WTC11 (cell line): Measurements from ENCODE around the gene RPS15.

ENCODE experiments used
- CTCF ChIP-seq: fragments of 200-600 bp; IDR thresholded peaks from 2 replicates; pipeline ENCODE4 v1.8.0; 2022; ENCODE audit warnings: antibody characterized with exemption
- GRHL2 ChIP-seq: fragments of 250-450 bp; sonication (Bioruptor Pico); IDR thresholded peaks from 2 replicates; pipeline ENCODE4 v1.8.0; 2022; ENCODE audit warnings: mild to moderate bottlenecking, moderate library complexity; ENCODE audit not compliant: insufficient replicate concordance, severe bottlenecking
- IRF2 ChIP-seq: sonication (generic); formaldehyde crosslinking; IDR thresholded peaks from 2 replicates; pipeline ENCODE4 v1.8.0; 2022; ENCODE audit warnings: low read depth, missing genetic modification reagents, borderline replicate concordance
- MAX ChIP-seq: sonication (generic); formaldehyde crosslinking; IDR thresholded peaks from 2 replicates; pipeline ENCODE4 v1.8.0; 2022; ENCODE audit warnings: mild to moderate bottlenecking, missing genetic modification reagents
- MXD4 ChIP-seq: fragments of 250-450 bp; sonication (Bioruptor Pico); IDR thresholded peaks from 2 replicates; pipeline ENCODE4 v1.8.0; 2021; ENCODE audit warnings: mild to moderate bottlenecking, moderate library complexity, borderline replicate concordance
- NFYB ChIP-seq: sonication (generic); formaldehyde crosslinking; conservative IDR thresholded peaks from 2 replicates; pipeline ENCODE4 v1.8.0; 2022; ENCODE audit warnings: low read depth, missing genetic modification reagents
- SP1 ChIP-seq: sonication (generic); formaldehyde crosslinking; conservative IDR thresholded peaks from 2 replicates; pipeline ENCODE4 v1.8.1; 2022; ENCODE audit warnings: missing genetic modification reagents
- TEAD4 ChIP-seq: sonication (generic); formaldehyde crosslinking; IDR thresholded peaks from 2 replicates; pipeline ENCODE4 v1.8.0; 2022; ENCODE audit warnings: mild to moderate bottlenecking, missing genetic modification reagents
- ZNF121 ChIP-seq: sonication (generic); formaldehyde crosslinking; IDR thresholded peaks from 2 replicates; pipeline ENCODE4 v1.8.0; 2023; ENCODE audit warnings: missing genetic modification reagents
- ZSCAN18 ChIP-seq: fragments of 250-450 bp; sonication (Bioruptor Pico); IDR thresholded peaks from 2 replicates; pipeline ENCODE4 v2.1.2; 2022; ENCODE audit warnings: mild to moderate bottlenecking, moderate library complexity
- TF ChIP-seq, protein P1 (sequence below): sonication (generic); formaldehyde crosslinking; IDR thresholded peaks from 2 replicates; pipeline ENCODE4 v1.8.1; 2022; ENCODE audit warnings: low read depth, missing genetic modification reagents, borderline replicate concordance
- TF ChIP-seq, protein P2 (sequence below): sonication (generic); formaldehyde crosslinking; IDR thresholded peaks from 2 replicates; pipeline ENCODE4 v1.8.0; 2022; ENCODE audit warnings: missing genetic modification reagents
- TF ChIP-seq, protein P3 (sequence below): sonication (generic); formaldehyde crosslinking; IDR thresholded peaks from 2 replicates; pipeline ENCODE4 v1.8.0; 2022; ENCODE audit warnings: mild to moderate bottlenecking, missing genetic modification reagents

DNA sequence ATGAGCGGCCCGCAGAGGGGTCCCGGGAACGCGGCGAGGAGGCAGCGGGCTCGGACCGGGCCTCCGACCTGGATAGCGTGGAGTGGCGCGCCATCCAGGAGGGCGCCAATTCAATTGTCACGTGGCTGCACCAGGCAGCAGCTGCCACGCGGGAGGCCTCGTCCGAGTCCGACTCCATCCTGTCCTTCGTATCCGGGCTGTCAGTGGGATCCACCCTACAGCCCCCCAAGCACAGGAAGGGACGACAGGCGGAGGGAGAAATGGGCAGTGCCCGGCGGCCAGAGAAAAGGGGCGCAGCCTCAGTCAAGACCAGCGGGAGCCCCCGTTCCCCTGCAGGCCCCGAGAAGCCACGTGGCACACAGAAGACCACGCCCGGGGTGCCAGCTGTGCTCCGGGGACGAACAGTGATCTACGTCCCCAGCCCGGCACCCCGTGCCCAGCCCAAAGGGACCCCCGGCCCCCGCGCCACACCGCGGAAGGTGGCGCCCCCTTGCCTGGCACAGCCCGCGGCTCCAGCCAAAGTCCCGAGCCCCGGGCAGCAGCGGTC, 30.2 kb downstream of the RPS15 start:
- no peak for TF ChIP-seq GRHL2 (CRISPR knock-in tag)
- TF ChIP-seq CTCF = no peak
- no peak for TF ChIP-seq ZNF121 (CRISPR knock-in tag)
- TF ChIP-seq, protein P1, sequence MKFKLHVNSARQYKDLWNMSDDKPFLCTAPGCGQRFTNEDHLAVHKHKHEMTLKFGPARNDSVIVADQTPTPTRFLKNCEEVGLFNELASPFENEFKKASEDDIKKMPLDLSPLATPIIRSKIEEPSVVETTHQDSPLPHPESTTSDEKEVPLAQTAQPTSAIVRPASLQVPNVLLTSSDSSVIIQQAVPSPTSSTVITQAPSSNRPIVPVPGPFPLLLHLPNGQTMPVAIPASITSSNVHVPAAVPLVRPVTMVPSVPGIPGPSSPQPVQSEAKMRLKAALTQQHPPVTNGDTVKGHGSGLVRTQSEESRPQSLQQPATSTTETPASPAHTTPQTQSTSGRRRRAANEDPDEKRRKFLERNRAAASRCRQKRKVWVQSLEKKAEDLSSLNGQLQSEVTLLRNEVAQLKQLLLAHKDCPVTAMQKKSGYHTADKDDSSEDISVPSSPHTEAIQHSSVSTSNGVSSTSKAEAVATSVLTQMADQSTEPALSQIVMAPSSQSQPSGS = no peak
- no peak for TF ChIP-seq SP1
- TF ChIP-seq MAX (CRISPR knock-in tag) = no peak
- TF ChIP-seq, protein P2, sequence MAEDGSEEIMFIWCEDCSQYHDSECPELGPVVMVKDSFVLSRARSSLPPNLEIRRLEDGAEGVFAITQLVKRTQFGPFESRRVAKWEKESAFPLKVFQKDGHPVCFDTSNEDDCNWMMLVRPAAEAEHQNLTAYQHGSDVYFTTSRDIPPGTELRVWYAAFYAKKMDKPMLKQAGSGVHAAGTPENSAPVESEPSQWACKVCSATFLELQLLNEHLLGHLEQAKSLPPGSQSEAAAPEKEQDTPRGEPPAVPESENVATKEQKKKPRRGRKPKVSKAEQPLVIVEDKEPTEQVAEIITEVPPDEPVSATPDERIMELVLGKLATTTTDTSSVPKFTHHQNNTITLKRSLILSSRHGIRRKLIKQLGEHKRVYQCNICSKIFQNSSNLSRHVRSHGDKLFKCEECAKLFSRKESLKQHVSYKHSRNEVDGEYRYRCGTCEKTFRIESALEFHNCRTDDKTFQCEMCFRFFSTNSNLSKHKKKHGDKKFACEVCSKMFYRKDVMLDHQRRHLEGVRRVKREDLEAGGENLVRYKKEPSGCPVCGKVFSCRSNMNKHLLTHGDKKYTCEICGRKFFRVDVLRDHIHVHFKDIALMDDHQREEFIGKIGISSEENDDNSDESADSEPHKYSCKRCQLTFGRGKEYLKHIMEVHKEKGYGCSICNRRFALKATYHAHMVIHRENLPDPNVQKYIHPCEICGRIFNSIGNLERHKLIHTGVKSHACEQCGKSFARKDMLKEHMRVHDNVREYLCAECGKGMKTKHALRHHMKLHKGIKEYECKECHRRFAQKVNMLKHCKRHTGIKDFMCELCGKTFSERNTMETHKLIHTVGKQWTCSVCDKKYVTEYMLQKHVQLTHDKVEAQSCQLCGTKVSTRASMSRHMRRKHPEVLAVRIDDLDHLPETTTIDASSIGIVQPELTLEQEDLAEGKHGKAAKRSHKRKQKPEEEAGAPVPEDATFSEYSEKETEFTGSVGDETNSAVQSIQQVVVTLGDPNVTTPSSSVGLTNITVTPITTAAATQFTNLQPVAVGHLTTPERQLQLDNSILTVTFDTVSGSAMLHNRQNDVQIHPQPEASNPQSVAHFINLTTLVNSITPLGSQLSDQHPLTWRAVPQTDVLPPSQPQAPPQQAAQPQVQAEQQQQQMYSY (CRISPR knock-in tag) = no peak
- no peak for TF ChIP-seq MXD4 (CRISPR knock-in tag)
- TF ChIP-seq, protein P3, sequence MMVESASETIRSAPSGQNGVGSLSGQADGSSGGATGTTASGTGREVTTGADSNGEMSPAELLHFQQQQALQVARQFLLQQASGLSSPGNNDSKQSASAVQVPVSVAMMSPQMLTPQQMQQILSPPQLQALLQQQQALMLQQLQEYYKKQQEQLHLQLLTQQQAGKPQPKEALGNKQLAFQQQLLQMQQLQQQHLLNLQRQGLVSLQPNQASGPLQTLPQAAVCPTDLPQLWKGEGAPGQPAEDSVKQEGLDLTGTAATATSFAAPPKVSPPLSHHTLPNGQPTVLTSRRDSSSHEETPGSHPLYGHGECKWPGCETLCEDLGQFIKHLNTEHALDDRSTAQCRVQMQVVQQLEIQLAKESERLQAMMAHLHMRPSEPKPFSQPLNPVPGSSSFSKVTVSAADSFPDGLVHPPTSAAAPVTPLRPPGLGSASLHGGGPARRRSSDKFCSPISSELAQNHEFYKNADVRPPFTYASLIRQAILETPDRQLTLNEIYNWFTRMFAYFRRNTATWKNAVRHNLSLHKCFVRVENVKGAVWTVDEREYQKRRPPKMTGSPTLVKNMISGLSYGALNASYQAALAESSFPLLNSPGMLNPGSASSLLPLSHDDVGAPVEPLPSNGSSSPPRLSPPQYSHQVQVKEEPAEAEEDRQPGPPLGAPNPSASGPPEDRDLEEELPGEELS (CRISPR knock-in tag) = no peak
- TF ChIP-seq ZSCAN18 = no peak
- TF ChIP-seq NFYB (CRISPR knock-in tag) = no peak
- no peak for TF ChIP-seq TEAD4 (CRISPR knock-in tag)
- TF ChIP-seq IRF2 (CRISPR knock-in tag) = 0 out of 2 replicates have a peak, but pooled peaks have one; percentile 18
